ENCODE measurements around the gene OTOL1.
"Not testable (repeated sequence)": the region's sequence is repeated elsewhere in the genome, so short reads cannot be mapped to it uniquely, and the experiment has no call there.

The OTOL1 gene

DNA sequence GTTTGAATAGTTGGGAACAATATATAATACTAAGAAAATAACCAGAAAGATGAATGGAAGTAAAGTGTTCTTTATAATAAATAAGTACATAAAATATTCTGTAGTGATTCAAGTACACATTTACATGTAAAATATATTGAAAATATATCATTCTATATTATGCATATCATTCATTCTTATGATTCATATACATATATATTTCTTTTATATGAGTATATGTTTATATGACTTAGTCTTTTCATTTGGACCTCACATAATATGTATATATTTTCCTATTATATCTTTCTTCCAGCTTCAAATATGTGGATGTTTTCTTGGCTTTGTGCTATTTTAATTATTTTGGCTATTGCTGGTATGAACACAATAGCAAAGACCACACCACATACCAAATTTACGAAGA, at the start of gene OTOL1:
Gene OTOL1 (plus strand): TSS at position 301 of the 400 bp plus-strand sequence. CDS start 0 bp downstream, at position 301.
- FAIRE-seq: no peak

DNA sequence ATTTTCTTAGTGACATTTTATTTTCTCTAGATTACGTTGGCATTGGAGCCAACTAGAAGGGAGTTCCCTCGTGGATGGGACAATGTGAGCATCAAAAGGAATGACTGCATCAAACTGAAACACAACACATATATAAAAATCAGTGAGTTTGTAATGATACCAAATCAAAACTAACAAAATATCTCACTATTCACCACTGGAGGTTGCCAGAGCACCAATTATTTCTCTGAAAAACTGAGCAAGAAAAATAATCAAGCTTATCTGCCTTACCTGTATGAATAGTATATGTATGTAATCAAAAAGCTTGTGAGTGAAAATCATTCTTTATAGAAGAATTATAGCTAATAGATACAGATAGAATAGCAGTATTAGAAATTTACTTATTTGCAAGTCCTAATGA, 46.8 kb upstream of the OTOL1 start:
- no peak for FAIRE-seq

DNA sequence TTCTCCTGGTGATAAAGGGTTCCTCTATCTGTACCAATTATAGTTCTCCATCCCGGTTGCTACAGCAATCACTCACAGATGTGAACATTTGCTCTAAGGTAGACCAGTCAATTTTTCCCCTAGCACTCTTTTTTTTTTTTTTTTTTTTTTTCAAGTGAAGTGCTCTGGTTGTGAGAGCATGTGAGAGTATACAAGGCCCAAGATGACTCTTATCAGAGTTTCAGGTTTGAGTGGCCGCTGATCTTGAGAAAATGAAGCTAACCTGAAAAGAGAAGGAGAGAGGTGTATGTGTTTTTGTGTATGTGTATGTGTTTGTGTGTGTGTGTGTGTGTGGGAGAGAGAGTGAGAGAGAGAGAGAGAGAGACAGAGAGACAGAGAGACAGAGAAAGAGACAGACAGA, 44.4 kb upstream of the OTOL1 start:
- no peak for FAIRE-seq

DNA sequence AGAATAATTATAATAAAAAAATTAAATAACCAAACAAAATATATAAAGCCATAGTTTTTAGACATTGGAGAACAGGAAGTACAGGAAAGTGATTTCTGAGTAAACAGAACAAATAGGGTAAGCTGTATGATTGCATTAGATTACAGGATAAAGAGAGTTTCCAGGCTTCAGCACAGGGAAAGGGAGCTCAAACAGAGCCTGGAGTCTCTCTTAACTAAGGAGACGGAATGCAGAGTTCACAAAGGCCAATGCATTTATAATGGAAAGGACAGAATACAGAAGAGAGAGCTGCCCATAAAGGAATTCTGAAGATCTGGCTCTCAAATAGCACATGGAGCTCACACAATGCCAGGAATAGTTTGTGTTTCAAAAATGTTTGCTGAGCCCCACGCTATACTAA, 42.0 kb upstream of the OTOL1 start:
- no peak for FAIRE-seq

DNA sequence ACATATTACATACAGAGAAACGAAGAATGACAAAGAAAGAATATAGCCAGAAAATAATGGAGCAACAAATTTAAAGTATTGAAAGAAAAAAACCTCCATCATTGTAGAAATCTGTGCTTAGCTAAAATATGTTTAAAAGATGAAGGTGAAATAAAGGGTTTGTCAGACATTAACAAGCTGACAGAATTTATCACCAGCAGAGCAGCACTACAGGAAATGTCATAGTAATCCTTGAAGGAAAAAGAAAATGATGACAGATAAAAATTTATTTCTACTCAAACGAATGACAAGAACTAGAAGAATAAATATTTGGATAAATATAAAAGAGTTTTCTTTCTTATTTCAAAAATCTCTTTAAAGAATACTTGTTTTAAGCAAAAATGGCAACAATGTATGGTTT, 40.6 kb upstream of the OTOL1 start:
- no peak for FAIRE-seq

DNA sequence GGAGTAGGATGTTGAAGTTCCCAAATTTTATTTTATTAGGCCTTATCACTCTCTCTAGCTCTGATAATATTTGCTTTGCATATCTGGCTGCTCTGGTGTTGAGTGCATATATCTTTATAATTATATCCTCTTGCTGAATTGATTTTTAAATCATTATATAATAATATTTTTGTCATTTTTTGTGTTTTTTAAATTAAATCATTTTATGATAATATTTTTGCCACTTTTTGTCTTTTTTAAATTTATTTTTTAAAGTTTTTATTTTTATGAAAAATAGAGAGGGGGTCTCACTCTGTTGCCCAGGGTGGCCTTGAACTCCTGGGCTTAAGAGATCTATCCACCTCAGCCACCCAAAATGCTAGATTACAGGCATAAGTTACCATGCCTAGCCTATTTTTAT, 34.5 kb upstream of the OTOL1 start:
- FAIRE-seq: no peak

DNA sequence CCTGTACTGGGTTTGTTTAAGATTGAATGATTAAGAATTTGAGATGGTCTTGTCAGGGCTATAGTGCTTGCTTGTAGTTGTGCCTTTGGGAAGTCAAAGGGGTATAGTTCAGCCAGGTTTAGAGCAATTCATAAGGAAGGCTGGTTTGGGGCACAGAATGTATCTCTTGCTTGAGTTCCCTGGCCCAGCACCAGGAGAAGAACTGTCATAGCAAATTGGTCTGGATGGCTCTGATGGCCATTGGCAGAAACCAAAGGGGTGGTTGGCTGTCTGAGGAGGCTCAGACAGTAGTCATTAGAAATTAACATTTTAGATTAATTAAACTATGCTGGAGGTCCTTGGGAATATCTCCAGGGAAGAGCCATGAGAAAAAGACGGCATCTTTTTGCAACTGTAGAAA, 25.4 kb upstream of the OTOL1 start:
- FAIRE-seq: no peak

DNA sequence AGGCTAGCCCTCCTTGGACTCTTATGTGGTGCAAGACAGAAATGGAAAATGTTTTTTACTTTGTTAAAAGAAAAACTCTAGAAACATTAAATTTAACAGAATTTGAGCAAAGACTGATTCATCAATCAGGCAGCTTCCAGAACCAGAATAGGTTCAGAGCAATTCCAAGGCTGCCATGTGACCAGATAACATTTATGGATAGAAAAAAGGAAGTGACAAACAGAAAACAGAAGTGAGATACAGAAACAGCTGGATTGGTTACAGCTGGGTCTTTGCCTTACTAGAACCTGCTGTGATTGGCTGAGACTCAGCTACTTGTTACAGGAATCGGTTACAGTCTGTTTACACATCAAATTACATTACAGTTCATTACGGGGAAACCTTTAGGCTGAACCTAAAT, 22.5 kb upstream of the OTOL1 start:
- FAIRE-seq: no peak

DNA sequence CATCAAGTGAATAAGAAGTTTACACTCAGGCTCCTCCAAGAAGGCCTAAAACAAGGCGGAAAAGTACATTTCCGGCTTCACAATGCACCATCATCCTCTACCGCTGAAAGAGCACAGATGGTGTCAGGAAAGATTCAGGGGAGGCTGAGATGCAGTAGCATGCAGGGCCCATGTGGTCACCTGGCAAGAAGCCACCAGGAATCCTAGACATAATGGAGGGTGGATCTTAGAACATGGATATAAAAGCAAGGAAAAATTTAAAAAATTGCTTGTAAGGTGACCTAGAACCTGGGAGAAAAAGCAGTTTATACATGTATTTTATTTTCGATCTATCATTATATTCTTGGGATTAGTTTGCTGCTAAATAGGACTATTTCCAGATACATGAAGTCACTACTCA, 21.9 kb upstream of the OTOL1 start:
- no peak for FAIRE-seq

DNA sequence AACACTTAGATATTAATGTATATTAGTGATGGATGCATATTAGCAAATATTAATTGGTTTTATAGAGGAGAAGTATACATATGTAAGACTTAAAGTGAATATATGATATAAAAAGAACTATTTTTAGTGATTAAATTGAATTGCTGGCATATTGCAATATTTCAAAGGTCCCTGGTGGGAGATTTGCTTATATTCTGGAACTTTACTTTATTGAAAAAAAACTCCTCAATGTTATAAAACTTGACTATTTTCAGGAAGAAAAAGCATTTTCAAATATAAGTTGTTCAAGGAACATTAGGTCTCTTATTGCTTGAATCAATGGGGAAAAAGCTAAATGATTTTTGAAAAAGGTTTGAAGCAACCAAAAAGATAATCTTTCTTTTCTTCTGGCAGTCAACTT, 21.4 kb upstream of the OTOL1 start:
- FAIRE-seq: no peak

DNA sequence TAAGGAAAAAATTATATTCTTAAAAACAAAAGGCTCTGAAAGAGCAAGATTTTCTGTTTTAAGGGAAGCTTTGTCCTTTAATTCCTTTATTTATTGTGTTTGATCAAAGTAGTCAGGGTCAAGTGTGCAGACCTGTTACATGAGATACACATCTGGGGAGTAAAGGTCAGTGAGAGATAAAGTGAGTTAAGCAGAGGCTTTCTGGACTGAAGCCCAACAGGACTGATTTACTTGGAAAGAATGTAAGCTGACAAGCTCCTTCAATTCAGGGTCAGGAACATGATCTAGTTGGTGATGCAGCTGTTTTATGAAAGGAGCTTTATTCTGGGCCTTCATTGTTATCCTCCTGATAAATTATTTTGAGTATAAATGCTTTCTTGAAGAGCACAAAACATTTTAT, 20.7 kb upstream of the OTOL1 start:
- no peak for FAIRE-seq

DNA sequence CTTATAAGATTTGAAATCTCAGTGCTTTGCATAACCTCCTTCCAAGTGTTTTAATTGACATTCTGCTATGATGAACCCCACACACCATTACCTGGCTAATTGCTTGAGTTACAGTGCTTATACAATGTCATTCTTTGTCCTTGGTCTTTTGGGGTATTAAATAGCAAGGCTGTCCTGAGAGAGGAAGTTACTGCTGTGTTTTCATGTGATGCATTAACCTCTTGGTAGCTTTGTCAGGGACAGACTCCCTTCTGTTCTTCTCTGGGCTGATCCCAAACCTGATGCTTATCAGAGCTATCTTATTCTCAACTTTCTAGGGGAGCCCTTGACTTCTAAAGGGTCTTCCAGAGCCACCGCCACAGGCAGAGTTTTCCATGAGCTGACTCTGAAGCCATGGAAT, 12.4 kb upstream of the OTOL1 start:
- no peak for FAIRE-seq

DNA sequence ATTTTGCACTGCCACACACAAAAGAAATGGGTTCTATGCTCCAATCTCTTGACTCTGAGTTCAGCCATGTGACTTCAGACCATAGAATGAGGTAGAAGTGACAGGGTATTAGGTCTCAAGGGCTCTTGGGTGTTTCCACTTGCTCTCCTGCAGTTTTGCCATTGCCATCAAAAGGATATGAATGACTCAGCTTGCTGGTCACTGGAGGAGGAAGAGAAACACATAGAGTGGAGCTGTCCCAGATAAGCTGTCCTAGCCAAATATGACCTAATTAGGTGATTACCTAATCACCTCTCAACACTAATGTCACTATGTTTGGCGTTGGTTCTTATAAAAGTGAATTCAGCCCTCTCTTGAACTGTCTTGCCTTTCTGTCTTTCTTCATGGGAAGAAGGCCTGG, 8.3 kb upstream of the OTOL1 start:
- not testable (repeated sequence) for FAIRE-seq

DNA sequence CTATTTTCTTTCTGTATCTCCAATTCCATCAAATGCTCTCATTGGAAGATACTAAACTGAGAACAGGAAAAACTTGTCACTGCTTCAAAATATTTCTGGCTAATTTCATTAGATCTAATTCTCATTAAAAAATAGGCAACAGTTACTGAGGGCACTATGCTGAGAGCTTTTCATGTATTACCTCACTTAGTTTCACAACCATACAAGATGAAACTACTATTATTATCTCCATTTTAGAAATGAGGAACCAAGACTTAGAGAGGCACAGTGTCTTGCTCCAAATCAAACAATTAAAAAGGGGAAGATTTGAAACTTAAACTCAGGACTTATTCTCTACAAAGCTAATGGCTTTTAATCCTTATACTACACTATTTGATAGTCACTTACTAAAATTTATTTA, 7.2 kb upstream of the OTOL1 start:
- no peak for FAIRE-seq

DNA sequence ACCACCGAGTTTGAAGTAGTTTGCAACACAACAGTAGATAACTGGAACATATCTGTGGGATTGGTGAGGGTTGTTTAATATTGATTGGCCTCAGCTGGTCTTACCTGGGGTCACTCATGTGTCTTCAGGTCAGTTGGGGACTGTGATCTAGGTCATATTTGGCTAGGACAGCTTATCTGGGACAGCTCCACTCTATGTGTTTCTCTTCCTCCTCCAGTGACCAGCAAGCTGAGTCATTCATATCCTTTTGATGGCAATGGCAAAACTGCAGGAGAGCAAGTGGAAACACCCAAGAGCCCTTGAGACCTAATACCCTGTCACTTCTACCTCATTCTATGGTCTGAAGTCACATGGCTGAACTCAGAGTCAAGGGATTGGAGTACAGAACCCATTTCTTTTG, 5.8 kb upstream of the OTOL1 start:
- not testable (repeated sequence) for FAIRE-seq

DNA sequence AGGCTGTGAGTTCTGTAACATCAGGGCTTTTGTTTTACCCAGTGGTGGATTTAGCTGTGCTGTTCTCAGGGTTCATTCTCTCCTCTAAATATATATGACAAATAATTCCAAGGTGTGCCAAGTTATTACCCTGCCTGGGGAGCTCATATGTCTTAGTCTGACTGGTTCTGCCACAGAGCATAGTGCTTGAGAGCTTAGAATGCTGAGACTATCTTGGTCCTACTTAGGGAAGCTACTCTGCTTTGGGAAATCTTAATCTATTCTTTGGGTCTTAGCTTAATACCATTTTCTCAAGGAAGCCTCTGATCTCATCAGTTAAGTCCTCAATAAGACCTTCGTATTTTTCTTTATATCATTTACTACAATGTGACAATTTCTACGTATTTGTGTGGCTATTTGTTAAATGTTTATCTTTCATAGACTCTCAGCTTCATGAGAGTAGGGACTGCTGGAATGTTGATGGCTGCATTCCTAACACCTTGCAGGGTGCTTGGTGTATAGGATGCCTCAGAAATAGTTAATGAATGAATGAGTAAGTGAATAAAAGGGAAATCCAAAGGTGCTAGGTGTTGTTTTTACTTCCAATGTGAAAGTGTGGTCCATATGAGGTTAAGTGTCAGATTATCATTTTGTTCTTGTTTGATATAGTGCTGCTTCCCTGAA, 1.8 kb downstream of the OTOL1 start:
- no peak for FAIRE-seq

DNA sequence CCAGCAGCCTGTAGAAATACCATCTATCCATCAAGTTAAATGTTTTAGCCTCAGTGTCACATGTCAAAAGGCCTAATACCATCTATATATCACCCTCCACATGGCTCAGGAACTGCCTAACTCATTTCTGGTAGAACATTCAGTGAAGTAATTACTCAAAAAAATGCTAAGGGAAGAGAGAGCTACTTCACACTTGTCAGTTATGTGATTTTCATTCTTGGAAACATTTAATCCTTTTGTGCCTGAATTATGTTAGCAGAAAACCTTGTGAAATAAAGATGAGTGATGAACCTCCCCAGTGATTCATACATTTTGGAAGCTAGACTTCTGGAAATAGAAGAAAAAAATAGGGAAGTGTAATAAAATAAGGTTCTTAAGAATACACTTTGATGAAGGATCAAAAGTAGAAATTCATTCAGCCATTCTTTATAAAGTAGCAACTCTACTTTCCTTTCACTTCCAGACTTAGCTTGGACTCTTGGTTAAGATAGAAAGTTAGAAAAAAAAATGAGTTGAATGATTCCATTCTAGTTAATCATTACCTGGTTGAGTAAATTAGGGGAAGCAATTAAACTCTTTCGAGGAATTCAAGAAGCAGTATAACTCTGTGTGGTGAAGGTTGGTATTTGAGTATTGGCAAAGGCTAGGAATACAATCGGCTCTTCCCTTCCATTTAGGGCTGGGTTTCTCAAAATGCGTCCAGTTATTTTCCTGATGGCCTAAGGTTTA, 3.6 kb downstream of the OTOL1 start:
- no peak for FAIRE-seq

DNA sequence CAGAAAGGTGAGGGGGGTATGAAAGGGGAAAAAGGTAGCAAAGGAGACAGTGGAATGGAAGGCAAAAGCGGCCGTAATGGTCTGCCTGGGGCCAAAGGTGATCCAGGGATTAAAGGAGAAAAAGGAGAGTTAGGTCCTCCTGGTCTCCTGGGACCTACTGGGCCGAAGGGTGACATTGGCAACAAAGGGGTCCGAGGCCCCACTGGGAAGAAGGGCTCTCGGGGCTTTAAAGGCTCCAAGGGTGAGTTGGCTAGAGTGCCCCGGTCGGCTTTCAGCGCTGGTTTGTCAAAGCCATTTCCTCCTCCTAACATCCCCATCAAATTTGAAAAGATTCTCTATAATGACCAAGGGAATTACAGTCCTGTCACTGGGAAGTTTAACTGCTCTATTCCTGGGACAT, 6.7 kb downstream of the OTOL1 start:
- no peak for FAIRE-seq

DNA sequence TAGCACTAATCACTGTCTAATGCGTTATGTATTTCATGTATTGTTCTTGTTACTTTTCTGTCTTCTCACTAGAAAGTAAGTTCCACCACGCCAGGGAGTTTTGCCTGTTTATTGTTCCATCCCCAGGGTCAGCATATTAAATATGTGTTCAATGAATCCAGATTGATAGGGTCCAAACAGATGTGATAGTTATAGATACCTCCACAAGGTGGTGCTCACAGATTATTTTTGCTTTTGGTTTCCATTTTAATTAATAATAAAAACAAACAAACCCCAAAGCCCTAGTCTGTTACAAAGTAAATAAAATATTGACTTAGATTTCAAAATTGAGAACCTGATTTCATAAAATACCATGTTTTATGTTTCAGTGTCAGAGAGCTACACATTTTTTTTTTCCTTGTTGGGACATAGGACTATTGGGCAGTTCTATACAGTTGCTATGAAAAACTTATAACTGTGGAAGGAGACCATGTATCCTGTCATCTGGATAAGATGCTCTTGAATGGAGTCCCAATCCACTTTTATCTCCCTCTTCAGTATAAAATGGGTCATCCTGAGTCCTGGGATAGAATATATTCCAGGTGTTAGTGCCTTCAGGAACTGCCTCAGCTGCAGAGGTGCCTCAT, 12.4 kb downstream of the OTOL1 start:
- FAIRE-seq: no peak

DNA sequence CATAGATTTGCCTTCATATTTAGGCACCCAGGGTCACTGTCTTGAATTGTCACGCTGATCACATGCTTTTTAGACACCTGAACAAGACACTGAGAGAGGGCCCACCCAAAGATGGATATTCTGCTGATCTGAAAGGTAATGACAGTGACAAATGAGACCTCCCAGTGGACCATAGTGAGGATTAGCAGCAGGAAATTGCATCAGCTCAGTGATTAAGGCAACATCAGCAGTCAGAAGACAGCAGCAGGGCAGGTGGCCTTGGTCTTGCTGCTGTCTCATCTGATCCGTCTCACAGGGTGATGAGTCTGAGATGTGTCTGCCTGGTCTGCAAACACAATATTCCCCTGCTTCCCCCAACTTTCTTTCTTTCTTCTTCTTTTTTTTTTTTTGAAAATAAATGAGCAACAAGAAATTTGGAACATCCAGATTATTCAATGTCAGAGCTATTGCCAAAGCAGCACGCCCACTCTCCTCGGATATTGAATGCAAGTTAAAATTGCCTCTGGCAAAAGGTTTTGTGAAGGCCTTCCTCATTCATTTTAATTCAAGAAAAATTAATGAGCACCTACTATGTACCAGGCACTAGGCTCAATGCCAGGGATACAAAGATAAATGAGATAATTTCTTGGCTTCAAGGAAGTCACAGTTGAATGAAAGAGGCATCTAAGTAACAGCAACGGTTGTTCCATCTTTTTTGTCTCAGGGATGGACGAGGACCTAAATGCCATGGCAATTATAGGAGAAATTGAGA, 14.1 kb downstream of the OTOL1 start:
- no peak for FAIRE-seq

DNA sequence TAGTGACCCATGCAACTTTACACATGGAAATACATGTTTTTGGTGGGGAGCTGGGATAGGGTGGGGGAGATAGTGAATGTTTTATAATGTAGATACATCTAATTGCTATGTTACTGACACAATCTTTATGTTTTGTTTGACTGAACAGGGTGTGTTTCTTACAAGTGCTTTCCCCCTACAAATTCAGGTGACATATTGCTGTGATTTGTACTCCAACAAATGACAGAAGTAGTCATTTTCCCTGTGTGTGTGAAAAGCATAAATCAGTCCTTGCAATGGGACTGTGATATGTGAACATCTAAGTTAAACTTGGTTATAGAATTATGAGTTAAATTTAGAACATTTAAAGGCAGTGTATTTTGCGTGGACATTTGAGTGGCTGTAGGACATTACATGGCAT, 27.3 kb downstream of the OTOL1 start:
- FAIRE-seq: no peak

DNA sequence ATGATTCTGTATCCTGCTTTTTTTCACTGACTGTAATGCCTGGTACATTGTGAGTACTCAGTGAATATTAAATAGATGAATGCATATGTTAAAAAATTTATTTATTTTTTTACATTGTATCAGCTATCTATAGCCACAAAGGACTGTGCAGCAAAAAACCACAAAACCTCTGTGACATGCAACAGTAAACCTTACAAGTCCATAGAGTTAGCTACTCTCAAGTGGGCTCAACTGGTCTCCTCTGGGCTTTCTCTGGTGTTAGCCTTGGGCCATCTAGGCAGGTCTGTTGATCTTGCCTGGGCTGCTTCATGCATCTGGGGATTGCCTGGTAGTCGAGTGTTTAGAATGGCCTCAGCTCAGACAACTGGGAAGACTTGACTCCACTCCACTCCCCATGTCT, 35.3 kb downstream of the OTOL1 start:
- no peak for FAIRE-seq

DNA sequence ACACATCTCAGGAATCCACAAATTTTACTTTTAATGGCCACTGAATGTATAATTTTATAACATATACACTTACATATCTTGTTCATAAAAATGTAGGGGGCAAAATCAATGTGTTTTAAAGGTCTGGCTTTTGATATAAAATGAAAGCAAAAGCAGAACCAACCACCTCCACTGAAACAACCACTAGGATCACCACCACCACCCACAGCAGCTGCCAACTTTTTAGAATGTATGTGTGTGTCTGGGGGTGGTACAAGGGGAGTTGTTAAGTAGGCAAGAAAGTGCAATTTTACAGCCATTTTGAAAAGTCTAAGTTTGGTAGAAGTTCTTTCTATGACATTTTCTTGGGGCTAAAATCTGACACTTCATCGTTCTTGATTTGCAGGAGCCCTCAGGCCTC, 44.0 kb downstream of the OTOL1 start:
- no peak for FAIRE-seq

DNA sequence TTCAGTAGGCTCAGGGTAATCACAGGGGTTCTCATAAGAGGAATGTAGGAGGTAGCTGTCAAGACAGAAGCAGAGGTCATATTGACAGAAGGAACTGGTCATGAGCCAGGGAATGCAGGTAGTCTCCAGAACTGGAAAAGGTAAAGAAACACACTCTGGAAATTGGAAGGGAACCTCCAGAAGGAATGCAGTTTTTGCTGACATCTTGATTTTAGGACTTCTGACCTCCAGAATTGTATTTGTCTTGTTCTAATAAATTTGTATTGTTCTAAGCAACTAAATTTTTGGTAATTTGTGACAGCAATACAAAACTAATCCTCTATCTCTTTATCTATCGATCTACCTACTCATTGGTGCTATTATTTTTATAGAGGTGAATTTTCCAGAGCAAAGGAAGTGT, 49.2 kb downstream of the OTOL1 start:
- no peak for FAIRE-seq

Data from colon (tissue), 2 donors.